Erythroblast (primary cell): ENCODE measurements around the gene RAP2A.

Source experiments
- GATA1 ChIP-seq: IDR thresholded peaks from 2 replicates; pipeline ENCODE4 v1.6.1; 2011; ENCODE audit warnings: low read depth, mild to moderate bottlenecking, control low read depth, low read length, moderate library complexity
- POLR2A ChIP-seq: IDR thresholded peaks from 2 replicates; pipeline ENCODE4 v1.6.1; 2011; ENCODE audit warnings: mild to moderate bottlenecking, low read length

GRCh38 chr13:97384371-97384770 is 49.6 kb upstream of the RAP2A start:
- TF ChIP-seq POLR2A (no peak), GATA1 (no peak)
